ACC112 (cell line): ENCODE measurements around the gene ITGAE.
"Not testable (repeated sequence)": the region's sequence is repeated elsewhere in the genome, so short reads cannot be mapped to it uniquely, and the experiment has no call there.

ENCODE experiments used
- H2AFZ ChIP-seq: fragments of 200-600 bp; sonication (generic); one replicate; pipeline ENCODE4 v1.6.0; 2017; ENCODE audit warnings: antibody characterized with exemption, low read length; ENCODE audit not compliant: unreplicated experiment
- H3K27ac ChIP-seq: fragments of 200-600 bp; sonication (generic); 2 replicates; pipeline ENCODE4 v1.5.1; 2014; ENCODE audit warnings: low read depth, mild to moderate bottlenecking, antibody characterized with exemption, low read length, moderate library complexity
- H3K27me3 ChIP-seq: fragments of 200-600 bp; sonication (generic); 2 replicates; pipeline ENCODE4 v1.6.1; 2014; ENCODE audit warnings: mild to moderate bottlenecking, antibody characterized with exemption, low read length, moderate library complexity, mixed read lengths; ENCODE audit not compliant: insufficient read depth
- H3K36me3 ChIP-seq: fragments of 200-600 bp; sonication (generic); 2 replicates; pipeline ENCODE4 v1.6.1; 2016; ENCODE audit warnings: mild to moderate bottlenecking, antibody characterized with exemption, low read length, moderate library complexity, mixed read lengths; ENCODE audit not compliant: insufficient read depth
- H3K4me1 ChIP-seq: fragments of 200-600 bp; sonication (generic); one replicate; pipeline ENCODE4 v1.6.1; 2016; ENCODE audit warnings: low read length, mixed read lengths; ENCODE audit not compliant: insufficient read depth, unreplicated experiment, control insufficient read depth
- H3K4me3 ChIP-seq: fragments of 200-600 bp; sonication (generic); 2 replicates; pipeline ENCODE4 v1.5.1; 2014; ENCODE audit warnings: mild to moderate bottlenecking, low read depth, low read length
- H3K79me2 ChIP-seq: fragments of 200-600 bp; sonication (generic); one replicate; pipeline ENCODE4 v1.6.0; 2016; ENCODE audit warnings: low read length; ENCODE audit not compliant: control insufficient read depth, unreplicated experiment, insufficient read depth

ITGAE gene

DNA sequence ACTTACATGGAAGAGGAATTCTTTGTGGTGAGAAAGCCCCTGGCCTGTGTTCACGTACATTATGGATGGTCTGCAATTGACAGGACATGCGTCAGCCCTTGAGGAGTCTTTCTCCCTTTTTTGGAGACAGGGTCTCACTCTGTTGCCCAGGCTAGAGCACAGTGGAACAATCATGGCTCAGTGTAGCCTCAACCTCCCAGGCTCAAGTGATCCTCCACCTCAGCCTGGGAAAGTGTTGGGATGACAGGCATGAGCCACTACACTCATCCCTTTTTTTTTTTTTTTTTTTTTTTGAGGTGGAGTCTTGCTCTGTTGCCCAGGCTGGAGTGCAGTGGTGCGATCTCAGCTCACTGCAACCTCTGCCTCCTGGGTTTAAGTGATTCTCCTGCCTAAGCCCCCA, 72.9 kb downstream of the ITGAE start:
- Histone ChIP-seq H3K79me2 (peaks cover 40% of the 10 kb centered on the region), H3K4me1 (peaks cover 25% of the 10 kb centered on the region)
- H3K4me3 ChIP-seq, H2AFZ ChIP-seq, H3K27me3 ChIP-seq, H3K27ac ChIP-seq, H3K36me3 ChIP-seq: not testable (repeated sequence)

DNA sequence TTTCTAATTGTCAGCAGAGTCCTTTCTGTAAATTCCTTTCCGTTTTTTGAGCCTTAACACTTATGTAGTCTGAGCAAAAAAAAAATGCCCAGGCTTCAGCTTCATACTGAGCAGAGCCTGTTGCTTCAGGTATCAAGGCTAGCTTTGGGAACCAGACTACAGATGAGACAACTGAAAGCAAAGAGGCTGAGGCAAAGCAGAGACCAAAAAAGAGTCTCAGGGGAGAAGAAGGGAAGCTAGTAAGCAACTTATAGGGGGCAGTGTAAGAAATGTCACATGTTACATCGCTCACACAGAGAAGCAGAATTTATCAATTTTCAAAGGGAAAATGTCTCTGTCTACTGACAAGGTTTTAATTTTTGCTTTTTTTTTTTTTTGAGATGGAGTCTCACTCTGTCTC, 73.9 kb downstream of the ITGAE start:
- H3K4me1 ChIP-seq: peaks cover 21% of the 10 kb centered on the region
- H3K36me3 ChIP-seq: no peaks in the 10 kb centered on the region
- H2AFZ ChIP-seq: no peak overlapping the region
- H3K79me2 ChIP-seq: peaks cover 48% of the 10 kb centered on the region
- H3K27ac ChIP-seq: no peak overlapping the region
- no peak overlapping the region for H3K4me3 ChIP-seq
- H3K27me3 ChIP-seq: no peaks in the 10 kb centered on the region

DNA sequence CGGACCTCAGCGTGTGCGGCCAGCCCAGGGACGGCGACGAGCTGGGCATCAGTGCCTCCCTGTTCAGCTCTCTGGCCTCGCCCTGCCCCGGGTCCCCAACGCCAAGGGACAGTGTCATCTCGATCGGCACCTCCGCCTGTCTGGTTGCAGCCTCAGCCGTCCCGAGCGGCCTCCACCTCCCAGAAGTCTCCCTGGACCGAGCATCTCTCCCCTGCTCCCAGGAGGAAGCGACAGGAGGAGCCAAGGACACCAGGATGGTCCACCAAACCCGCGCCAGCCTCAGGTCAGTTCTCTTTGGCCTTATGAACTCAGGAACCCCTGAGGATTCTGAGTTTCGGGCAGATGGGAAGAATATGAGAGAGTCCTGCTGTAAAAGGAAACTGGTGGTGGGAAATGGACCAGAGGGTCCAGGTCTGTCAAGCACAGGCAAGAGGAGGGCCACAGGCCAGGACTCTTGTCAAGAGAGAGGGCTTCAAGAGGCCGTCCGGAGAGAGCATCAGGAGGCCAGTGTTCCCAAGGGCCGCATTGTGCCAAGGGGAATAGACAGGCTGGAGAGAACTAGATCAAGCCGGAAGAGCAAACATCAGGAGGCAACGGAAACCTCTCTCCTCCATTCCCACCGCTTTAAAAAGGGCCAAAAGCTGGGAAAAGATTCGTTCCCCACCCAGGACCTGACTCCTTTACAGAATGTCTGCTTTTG, 76.5 kb downstream of the ITGAE start:
- no peaks in the 10 kb centered on the region for H3K27me3 ChIP-seq
- 0 out of 2 replicates have a peak overlapping the region, but pooled peaks have one; percentile 1 for H3K27ac ChIP-seq
- H3K4me1 ChIP-seq: peaks cover 28% of the 10 kb centered on the region
- H3K36me3 ChIP-seq: no peaks in the 10 kb centered on the region
- peaks cover 48% of the 10 kb centered on the region for H3K79me2 ChIP-seq
- H3K4me3 ChIP-seq: peak overlapping the region; percentile 92
- peak overlapping the region; percentile 58 for H2AFZ ChIP-seq

DNA sequence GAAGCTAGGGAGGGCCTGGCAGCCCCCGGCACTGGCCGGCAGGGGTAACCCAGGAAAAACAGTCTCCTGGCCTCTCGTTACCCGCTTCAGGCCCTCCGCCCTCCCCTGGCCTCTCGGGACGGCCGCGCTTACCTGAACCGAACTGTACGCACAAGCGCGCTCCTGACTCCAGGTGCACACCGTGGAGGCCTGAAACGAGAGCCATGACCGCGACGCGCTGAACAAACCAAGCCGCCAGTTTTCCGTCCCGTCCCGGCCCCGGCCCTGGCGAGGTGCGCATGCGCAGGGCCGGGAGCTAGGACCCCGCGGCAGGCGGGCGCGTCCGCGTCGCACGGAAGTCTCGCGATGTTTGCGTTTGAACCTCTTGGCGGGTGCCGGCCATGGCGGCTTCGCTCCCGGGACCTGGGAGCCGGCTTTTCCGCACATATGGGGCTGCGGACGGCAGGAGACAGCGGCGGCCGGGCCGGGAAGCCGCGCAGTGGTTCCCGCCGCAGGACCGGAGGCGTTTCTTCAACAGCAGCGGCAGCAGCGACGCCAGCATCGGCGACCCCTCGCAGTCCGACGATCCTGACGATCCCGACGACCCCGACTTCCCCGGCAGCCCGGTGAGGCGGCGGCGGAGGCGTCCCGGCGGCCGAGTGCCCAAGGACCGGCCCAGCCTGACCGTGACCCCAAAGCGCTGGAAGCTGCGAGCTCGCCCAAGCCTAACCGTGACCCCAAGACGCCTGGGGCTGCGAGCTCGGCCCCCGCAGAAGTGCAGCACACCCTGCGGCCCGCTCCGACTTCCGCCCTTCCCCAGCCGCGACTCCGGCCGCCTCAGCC, 77.2 kb downstream of the ITGAE start, which contains the start of gene HASPIN:
TSS of gene HASPIN (plus strand) at position 348 of the 822 bp plus-strand sequence. CDS start at position 381, 33 bp downstream.
- Histone ChIP-seq H3K79me2 (peaks cover 51% of the 10 kb centered on the region), H3K4me3 (peak within 1 kb of the TSS; percentile 92), H3K27ac (peak within 1 kb of the TSS; percentile 30)

DNA sequence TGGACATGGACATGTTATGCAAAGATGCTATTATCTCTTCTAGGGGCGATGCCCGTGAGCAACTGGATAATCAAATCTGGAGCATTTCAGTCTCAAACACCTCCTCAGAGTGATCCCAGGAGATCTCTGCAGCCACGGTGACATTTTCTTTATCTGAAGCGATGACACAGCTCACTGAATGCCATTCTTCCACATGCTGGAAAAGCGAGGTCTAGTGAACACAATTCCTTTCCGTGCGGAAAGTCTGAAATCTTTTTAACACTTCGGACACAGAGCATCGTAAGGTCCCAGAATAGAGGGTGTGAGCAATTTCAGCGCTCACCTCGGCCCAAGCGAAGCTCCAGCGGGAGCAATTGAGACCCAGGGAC, 77.8 kb downstream of the ITGAE start:
- Histone ChIP-seq H3K36me3 (peaks cover 7% of the 10 kb centered on the region; the same call in 1 of the 2 replicates), H3K27ac (peak overlapping the region; percentile 30), H2AFZ (peak overlapping the region; percentile 87), H3K4me1 (peaks cover 31% of the 10 kb centered on the region), H3K79me2 (peaks cover 51% of the 10 kb centered on the region), H3K27me3 (no peaks in the 10 kb centered on the region), H3K4me3 (peak overlapping the region; percentile 92)

More for the DNA sequence above, 77.2 kb downstream of the ITGAE start, which contains the start of gene HASPIN:
- Histone ChIP-seq H3K36me3 (peaks cover 3% of the 10 kb centered on the region; the same call in 1 of the 2 replicates), H2AFZ (peak within 1 kb of the TSS; percentile 87), H3K4me1 (peaks cover 31% of the 10 kb centered on the region), H3K27me3 (no peaks in the 10 kb centered on the region)

DNA sequence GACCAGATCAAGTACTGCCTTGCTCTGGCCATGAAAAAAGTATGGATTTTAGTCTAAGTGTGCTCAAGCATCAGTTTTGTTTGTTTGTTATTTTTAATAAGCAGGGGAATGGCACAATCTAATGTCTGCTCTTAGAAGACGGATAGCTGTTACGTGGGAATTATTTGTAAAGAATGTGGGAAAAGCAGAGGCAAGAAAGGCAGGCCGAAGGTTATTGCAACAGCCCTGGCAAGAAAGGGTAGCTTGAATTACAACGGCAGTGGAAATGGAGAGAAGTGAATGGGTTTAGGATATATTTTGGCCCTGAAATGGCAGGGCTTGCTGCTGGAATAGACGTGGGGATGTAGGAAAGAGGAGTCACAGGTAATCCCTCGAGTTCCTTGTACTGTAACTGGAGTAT, 78.3 kb downstream of the ITGAE start:
- H3K27ac ChIP-seq: peak overlapping the region; percentile 30; the same call in 1 of the 2 replicates
- H3K79me2 ChIP-seq: peaks cover 48% of the 10 kb centered on the region
- peak overlapping the region; percentile 92 for H3K4me3 ChIP-seq
- H2AFZ ChIP-seq: peak overlapping the region; percentile 87
- H3K27me3 ChIP-seq: no peaks in the 10 kb centered on the region
- peaks cover 31% of the 10 kb centered on the region for H3K4me1 ChIP-seq
- peaks cover 10% of the 10 kb centered on the region; the same call in 1 of the 2 replicates for H3K36me3 ChIP-seq

DNA sequence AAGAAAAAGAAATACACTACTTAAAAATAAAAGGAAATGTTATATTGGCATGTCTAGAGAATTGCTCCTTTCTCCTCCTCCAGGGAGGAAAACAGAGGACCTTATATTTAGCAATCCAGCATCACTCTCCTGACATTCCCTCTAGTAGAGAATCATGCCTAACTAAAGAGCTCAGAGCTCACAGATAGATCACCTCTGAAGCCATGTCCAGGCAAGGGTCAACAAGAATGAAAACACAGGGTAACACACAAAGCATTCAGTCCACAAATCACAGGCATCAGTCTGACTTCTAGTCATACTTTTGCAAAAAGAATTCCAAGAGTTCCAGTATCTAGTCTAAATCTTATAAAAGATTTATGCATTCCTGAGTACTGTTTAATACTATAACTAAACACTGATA, 81.7 kb downstream of the ITGAE start:
- H3K4me1 ChIP-seq: peaks cover 21% of the 10 kb centered on the region
- peaks cover 20% of the 10 kb centered on the region for H3K79me2 ChIP-seq
- H3K36me3 ChIP-seq: peaks cover 34% of the 10 kb centered on the region
- no peak overlapping the region; the same call in 1 of the 2 replicates for H3K27ac ChIP-seq
- no peaks in the 10 kb centered on the region for H3K27me3 ChIP-seq
- no peak overlapping the region for H2AFZ ChIP-seq
- H3K4me3 ChIP-seq: no peak overlapping the region

DNA sequence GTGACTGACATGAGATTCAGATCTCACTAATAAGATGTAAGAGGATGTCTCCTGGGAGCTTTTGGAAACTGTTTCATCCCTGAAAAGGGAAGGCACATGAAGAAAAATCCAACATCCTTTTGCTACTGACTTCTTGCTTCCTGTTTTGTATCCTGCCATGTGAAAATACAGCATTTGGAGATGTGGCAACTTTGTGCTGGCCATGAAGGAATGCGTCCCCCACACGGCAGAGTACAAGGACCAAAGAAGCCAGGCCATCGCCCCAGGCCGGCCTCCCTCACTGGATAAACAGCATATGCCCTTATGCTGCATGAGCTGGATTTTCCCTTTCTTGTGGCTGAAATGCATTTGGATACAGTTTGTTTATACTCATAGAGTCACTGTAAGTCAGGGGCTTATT, 82.8 kb downstream of the ITGAE start:
- Histone ChIP-seq H3K27me3 (no peaks in the 10 kb centered on the region), H2AFZ (no peak overlapping the region), H3K36me3 (peaks cover 34% of the 10 kb centered on the region), H3K79me2 (peaks cover 12% of the 10 kb centered on the region), H3K4me3 (no peak overlapping the region), H3K4me1 (peaks cover 21% of the 10 kb centered on the region), H3K27ac (no peak overlapping the region)

DNA sequence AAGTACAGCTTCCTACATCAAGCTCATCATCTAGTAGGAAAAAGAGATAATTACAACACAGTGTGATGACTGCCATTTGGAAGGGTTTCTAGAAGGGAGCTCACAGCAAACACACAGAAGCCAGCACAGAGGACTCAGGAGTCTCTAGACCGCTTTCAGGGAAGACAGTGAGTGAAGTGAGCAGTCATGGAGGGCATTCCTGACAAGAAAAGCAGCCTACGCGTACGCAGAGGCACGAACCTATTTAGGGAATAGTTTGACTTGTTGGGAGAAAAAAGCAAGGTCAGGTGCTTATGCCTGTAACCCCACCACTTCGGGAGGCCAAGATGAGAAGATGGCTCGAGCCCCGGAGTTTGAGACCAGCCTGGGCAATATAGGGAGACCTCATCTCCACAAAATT, 85.7 kb downstream of the ITGAE start:
- peaks cover 3% of the 10 kb centered on the region for H3K79me2 ChIP-seq
- no peak overlapping the region for H2AFZ ChIP-seq
- H3K27ac ChIP-seq: no peak overlapping the region
- H3K27me3 ChIP-seq: no peaks in the 10 kb centered on the region
- peaks cover 34% of the 10 kb centered on the region for H3K36me3 ChIP-seq
- H3K4me1 ChIP-seq: peaks cover 16% of the 10 kb centered on the region
- no peak overlapping the region for H3K4me3 ChIP-seq

DNA sequence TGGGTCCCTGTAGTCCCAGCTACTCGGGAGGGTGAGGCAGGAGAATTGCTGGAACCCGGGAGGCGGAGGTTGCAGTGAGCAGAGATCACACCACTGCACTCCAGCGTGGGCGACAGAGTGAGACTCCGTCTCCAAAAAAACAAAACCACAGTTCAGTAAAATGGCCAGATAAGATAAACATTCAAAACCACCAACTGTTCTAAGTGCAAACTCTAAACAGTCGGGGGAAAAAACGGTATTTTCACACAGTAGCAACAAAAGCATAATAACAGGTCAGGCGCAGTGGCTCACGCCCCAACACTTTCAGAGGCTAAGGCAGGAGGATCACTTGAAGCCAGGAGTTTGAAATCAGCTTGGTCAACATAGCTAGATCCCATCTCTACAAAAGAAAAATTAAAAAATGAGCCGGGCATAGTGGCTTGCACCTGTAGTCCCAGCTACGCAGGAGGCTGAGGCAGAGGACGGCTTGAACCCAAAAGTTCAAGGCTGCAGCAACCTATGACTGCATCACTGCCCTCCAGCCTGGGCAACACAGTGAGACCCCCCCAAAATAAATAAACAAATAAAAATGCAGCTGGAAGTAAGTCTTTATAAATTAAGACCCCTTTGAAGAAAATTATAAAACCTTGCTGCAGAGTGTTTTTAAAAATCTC, 88.1 kb downstream of the ITGAE start:
- H3K27ac ChIP-seq: no peak overlapping the region
- peaks cover 25% of the 10 kb centered on the region for H3K36me3 ChIP-seq
- H3K4me1 ChIP-seq: peaks cover 6% of the 10 kb centered on the region
- no peak overlapping the region for H3K4me3 ChIP-seq
- H3K27me3 ChIP-seq: no peaks in the 10 kb centered on the region
- H3K79me2 ChIP-seq: no peaks in the 10 kb centered on the region
- no peak overlapping the region for H2AFZ ChIP-seq
